AG04450 (cell line): ENCODE measurements around the gene TSHB. TPM values are rescaled to one million over a fixed set of nuclear protein-coding genes. Genes with fewer than 3 reads are reported as not detected.

ENCODE experiments used
- CTCF ChIA-PET: fragments of 300-600, 350-600 bp; formaldehyde crosslinking; extraction: SDS; loops from one replicate; lab custom pipeline; 2022; ENCODE audit warnings: antibody characterized with exemption, inconsistent platforms; lab: Charles Lee
- POLR2A ChIA-PET: fragments of 350-600 bp; formaldehyde crosslinking; extraction: SDS; loops from one replicate; lab custom pipeline; 2021; ENCODE audit warnings: antibody characterized with exemption, inconsistent platforms; lab: Yijun Ruan, JAX
- DNase-seq: peaks from one replicate; pipeline ENCODE4 v3.0.0-alpha.2; 2011; ENCODE audit warnings: low read depth, low spot score
- H3K27ac ChIP-seq: one replicate; pipeline ENCODE4 v1.5.1; 2012; ENCODE audit warnings: low read depth, low read length, control low read depth
- H3K27me3 ChIP-seq: one replicate; pipeline ENCODE4 v1.6.0; 2012; ENCODE audit warnings: low read length; ENCODE audit not compliant: control insufficient read depth, insufficient read depth
- H3K4me3 ChIP-seq: 2 replicates; pipeline ENCODE4 v1.5.1; 2011; ENCODE audit warnings: mild to moderate bottlenecking, low read depth, low read length, control low read depth
- H3K9me3 ChIP-seq: 2 replicates; pipeline ENCODE4 v1.5.1; 2012; ENCODE audit warnings: low read length; ENCODE audit not compliant: control insufficient read depth, insufficient read depth
- CTCF ChIP-seq: IDR thresholded peaks from 2 replicates; pipeline ENCODE4 v1.5.1; 2011; ENCODE audit warnings: low read depth, low read length, control low read depth, inconsistent platforms
- polyA minus RNA-seq: library from RNA; depleted of rRNA, polyadenylated mRNA; stranded (reverse); fragments of >200 nt; gene quantifications from 2 replicates; pipeline ENCODE4 v1.2.3, GENCODE V29; 2011; rRNA and poly(A)+ RNA removed
- polyA plus RNA-seq: library from polyadenylated mRNA; depleted of rRNA; stranded (reverse); fragments of >200 nt; gene quantifications from 2 replicates; pipeline ENCODE4 v1.2.3, GENCODE V29; 2011; rRNA removed

The TSHB gene
- polyA plus RNA-seq (not detected in 2 replicates), polyA minus RNA-seq (not detected in 2 replicates)

- Histone ChIP-seq H3K4me3 (no peak within 1 kb of the TSS), H3K27me3 (no peaks in the 10 kb centered on the region), H3K9me3 (no peaks in the 10 kb centered on the region), H3K27ac (no peak within 1 kb of the TSS)
- ChIA-PET CTCF (interaction anchor here (1.4 to 3.2 kb wide), 2 partner anchors 23 to 27 kb away, joined by 3 to 20 read pairs; no protein-coding TSS in a partner anchor), POLR2A (no interaction called here)
- no peak for TF ChIP-seq CTCF
- no peak for DNase-seq
These were observed at the start of gene TSHB for GRCh38 chr1:115029526-115029925. TSS of gene TSHB (plus strand) at chr1:115029826. CDS start at chr1:115033363, 3,537 bp downstream.

GRCh38 chr1:114982251-114982650 lies 47.4 kb upstream of the TSHB start:
- TF ChIP-seq CTCF = no peak
- CTCF ChIA-PET = interaction anchor here (1.0 to 3.1 kb wide), 4 partner anchors 60 to 613 kb away, joined by 5 to 22 read pairs (median 6); no protein-coding TSS in a partner anchor
- no peak for DNase-seq
- H3K27me3 ChIP-seq = no peaks in the 10 kb centered on the region
- POLR2A ChIA-PET = no interaction called here
- no peak overlapping the region for H3K4me3 ChIP-seq
- H3K27ac ChIP-seq = no peak overlapping the region
- no peaks in the 10 kb centered on the region for H3K9me3 ChIP-seq

- no peak overlapping the region for H3K27ac ChIP-seq
- H3K9me3 ChIP-seq = no peaks in the 10 kb centered on the region
- no peak for DNase-seq
- ChIA-PET POLR2A (no interaction called here), CTCF (interaction anchor here (1.3 to 2.7 kb wide), 4 partner anchors 8 to 609 kb away, joined by 3 to 10 read pairs (median 8); no protein-coding TSS in a partner anchor)
- no peak for TF ChIP-seq CTCF
- no peaks in the 10 kb centered on the region for H3K27me3 ChIP-seq
- no peak overlapping the region for H3K4me3 ChIP-seq
These were observed 43.3 kb upstream of the TSHB start for GRCh38 chr1:114986286-114986685.

GRCh38 chr1:114988095-114988494 lies 41.5 kb upstream of the TSHB start:
- TF ChIP-seq CTCF = no peak
- ChIA-PET CTCF (interaction anchor here (0.6 to 2.7 kb wide), 4 partner anchors 8 to 124 kb away, joined by 3 to 10 read pairs (median 7); no protein-coding TSS in a partner anchor), POLR2A (no interaction called here)
- no peaks in the 10 kb centered on the region for H3K9me3 ChIP-seq
- DNase-seq = no peak
- no peak overlapping the region for H3K4me3 ChIP-seq
- no peaks in the 10 kb centered on the region for H3K27me3 ChIP-seq
- H3K27ac ChIP-seq = no peak overlapping the region

- ChIA-PET POLR2A (no interaction called here), CTCF (interaction anchor here (1.1 to 1.4 kb wide), 2 partner anchors 18 to 54 kb away, joined by 3 to 8 read pairs; no protein-coding TSS in a partner anchor)
- no peak for TF ChIP-seq CTCF
- Histone ChIP-seq H3K27ac (no peak overlapping the region), H3K27me3 (no peaks in the 10 kb centered on the region), H3K4me3 (no peak overlapping the region), H3K9me3 (no peaks in the 10 kb centered on the region)
- no peak for DNase-seq
These were observed 31.9 kb upstream of the TSHB start for GRCh38 chr1:114997510-114998289.
